PC-3 (cell line): ENCODE results near the gene FFAR1. TPM values are rescaled to one million over a fixed set of nuclear protein-coding genes. Genes with fewer than 3 reads are reported as not detected.

Source experiments
- ATAC-seq: fragments of 200-7000 bp; cut with Tn5 transposase; 2 replicates; pipeline ENCODE4 v1.9.1; 2020; ENCODE audit warnings: mild to moderate bottlenecking, moderate library complexity
- BruUV-seq: library from RNA; stranded (reverse); fragments of 400-500 nt; replicated peaks from 2 replicates; lab custom pipeline; 2021; lab: Mats Ljungman, UMichigan
- CTCF ChIA-PET: fragments of 300-600 bp; sonication (Branson Sonifier 250); formaldehyde crosslinking; loops from one replicate; lab custom pipeline; 2022; ENCODE audit warnings: antibody characterized with exemption; lab: Charles Lee
- POLR2A ChIA-PET: fragments of 300-600 bp; sonication (Branson Sonifier 250); formaldehyde crosslinking; loops from one replicate; lab custom pipeline; 2022; ENCODE audit warnings: antibody characterized with exemption; ENCODE audit not compliant: unreplicated experiment; lab: Charles Lee
- DNase-seq: peaks from one replicate; pipeline ENCODE4 v3.0.0-alpha.2; 2015
- H2AFZ ChIP-seq: fragments of 300-600 bp; sonication (generic); 2 replicates; pipeline ENCODE4 v1.6.0; 2016; ENCODE audit warnings: antibody characterized with exemption, low read length
- H3F3A ChIP-seq: fragments of 300-600 bp; sonication (generic); one replicate; pipeline ENCODE4 v1.6.0; 2017; ENCODE audit warnings: antibody characterized with exemption, low read length, control low read depth, mild to moderate bottlenecking; ENCODE audit not compliant: unreplicated experiment
- H3K27ac ChIP-seq: fragments of 300-600 bp; sonication (generic); 2 replicates; pipeline ENCODE4 v1.5.1; 2016; ENCODE audit warnings: mild to moderate bottlenecking, low read length
- H3K27me3 ChIP-seq: fragments of 300-600 bp; sonication (generic); 2 replicates; pipeline ENCODE4 v1.6.1; 2016; ENCODE audit warnings: low read length, mixed read lengths
- H3K36me3 ChIP-seq: fragments of 300-600 bp; sonication (generic); 2 replicates; pipeline ENCODE4 v1.6.1; 2016; ENCODE audit warnings: low read depth, mixed run types, low read length, mixed read lengths
- H3K4me1 ChIP-seq: fragments of 300-600 bp; sonication (generic); 2 replicates; pipeline ENCODE4 v1.5.1; 2016; ENCODE audit warnings: low read length; ENCODE audit not compliant: insufficient read depth
- H3K4me2 ChIP-seq: fragments of 300-600 bp; sonication (generic); 2 replicates; pipeline ENCODE4 v1.6.0; 2016; ENCODE audit warnings: low read length
- H3K4me3 ChIP-seq: fragments of 300-600 bp; sonication (generic); 2 replicates; pipeline ENCODE4 v1.5.1; 2016; ENCODE audit warnings: mild to moderate bottlenecking, low read length, mixed read lengths
- H3K79me2 ChIP-seq: fragments of 300-600 bp; sonication (generic); 2 replicates; pipeline ENCODE4 v1.6.1; 2017; ENCODE audit warnings: low read length, mixed read lengths
- H3K9ac ChIP-seq: fragments of 300-600 bp; sonication (generic); 2 replicates; pipeline ENCODE4 v1.6.0; 2016; ENCODE audit warnings: mild to moderate bottlenecking, low read length
- H3K9me2 ChIP-seq: fragments of 300-600 bp; sonication (generic); replicated peaks from 2 replicates; pipeline ENCODE4 v1.6.1; 2016; ENCODE audit warnings: mixed run types, low read length, mixed read lengths
- H3K9me3 ChIP-seq: fragments of 300-600 bp; sonication (generic); 2 replicates; pipeline ENCODE4 v1.6.1; 2016; ENCODE audit warnings: low read length, mixed read lengths
- H4K20me1 ChIP-seq: fragments of 300-600 bp; sonication (generic); 2 replicates; pipeline ENCODE4 v1.6.1; 2016; ENCODE audit warnings: low read length, mixed read lengths
- CTCF ChIP-seq: fragments of 300-600 bp; sonication (generic); conservative IDR thresholded peaks from 2 replicates; pipeline ENCODE4 v1.5.1; 2017; ENCODE audit warnings: antibody characterized with exemption, low read depth, mild to moderate bottlenecking, low read length
- EZH2 ChIP-seq: fragments of 300-600 bp; sonication (generic); IDR thresholded peaks from one replicate; pipeline ENCODE4 v1.6.1; 2017; ENCODE audit warnings: antibody characterized with exemption, mild to moderate bottlenecking, low read length; ENCODE audit not compliant: unreplicated experiment
- EZH2phosphoT487 ChIP-seq: fragments of 300-600 bp; sonication (generic); IDR thresholded peaks from 2 replicates; pipeline ENCODE4 v1.6.1; 2018; ENCODE audit warnings: mild to moderate bottlenecking, antibody characterized with exemption, low read length, borderline replicate concordance
- intact Hi-C: fragments of 100-400 bp; cut with micrococcal nuclease; formaldehyde crosslinking; loops from 2 replicates; pipeline ENCODE4 v1.9.0; 2023
- total RNA-seq: library from RNA; depleted of rRNA; stranded (reverse); fragments of >200 nt; gene quantifications from 2 replicates; pipeline ENCODE4 v1.2.3, GENCODE V29; 2014

The FFAR1 gene
- total RNA-seq, 1 experiment from 2014 or later: not detected

GRCh38 chr19:35352448-35353304 lies 5.0 kb downstream of the FFAR1 start:
- no TSS peak for BruUV-seq
- no peaks in the 10 kb centered on the region for H3K79me2 ChIP-seq
- intact Hi-C loops: no loop called here
- no peak overlapping the region for H3K27ac ChIP-seq
- no peaks in the 10 kb centered on the region for H3K9me3 ChIP-seq
- ChIA-PET POLR2A (no interaction called here), CTCF (interaction anchor here (1.0 to 1.7 kb wide), 3 partner anchors 116 to 142 kb away, joined by 3 to 5 read pairs (median 5); no protein-coding TSS in a partner anchor)
- DNase-seq (peak; percentile 63), ATAC-seq (peak; percentile 64)
- H3F3A ChIP-seq: no peaks in the 10 kb centered on the region
- peaks cover 11% of the 10 kb centered on the region for H3K27me3 ChIP-seq
- no peak overlapping the region for H2AFZ ChIP-seq
- no peak overlapping the region for H3K9ac ChIP-seq
- no peaks in the 10 kb centered on the region for H3K4me1 ChIP-seq
- peak; percentile 75 for TF ChIP-seq CTCF
- no peak for TF ChIP-seq EZH2
- no peaks in the 10 kb centered on the region for H3K9me2 ChIP-seq
- no peaks in the 10 kb centered on the region; the same call in 1 of the 2 replicates for H3K36me3 ChIP-seq
- no peaks in the 10 kb centered on the region for H4K20me1 ChIP-seq
- no peak overlapping the region for H3K4me3 ChIP-seq
- H3K4me2 ChIP-seq: no peak overlapping the region

DNA sequence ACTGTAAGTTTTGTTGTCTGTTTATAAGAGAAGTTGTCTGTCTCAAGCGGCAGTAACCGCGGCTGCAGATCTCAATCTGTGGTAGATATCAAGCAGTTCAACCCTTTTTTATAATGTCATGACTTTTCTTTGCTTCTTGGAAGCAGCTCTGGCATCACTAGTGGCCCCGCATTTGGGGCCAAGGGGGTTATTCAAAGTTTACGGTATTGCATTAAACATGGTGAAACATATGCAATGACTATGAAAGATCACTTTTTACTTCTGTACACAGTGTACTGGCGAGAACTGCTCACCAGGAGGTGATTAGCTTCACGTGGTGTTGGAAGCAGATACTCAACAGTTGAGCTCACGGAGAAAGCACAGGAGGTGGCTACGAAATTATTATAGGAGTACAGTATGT lies 5.9 kb downstream of the FFAR1 start:
- Histone ChIP-seq H4K20me1 (no peaks in the 10 kb centered on the region), H3K27me3 (peaks cover 10% of the 10 kb centered on the region; the same call in 1 of the 2 replicates), H3K9me2 (no peaks in the 10 kb centered on the region), H3K9ac (no peak overlapping the region), H2AFZ (no peak overlapping the region), H3K79me2 (no peaks in the 10 kb centered on the region), H3K4me3 (no peak overlapping the region), H3K4me1 (no peaks in the 10 kb centered on the region), H3K27ac (no peak overlapping the region), H3K4me2 (no peak overlapping the region), H3K36me3 (no peaks in the 10 kb centered on the region; the same call in 1 of the 2 replicates), H3K9me3 (no peaks in the 10 kb centered on the region), H3F3A (no peaks in the 10 kb centered on the region)
- CTCF ChIA-PET: interaction anchor here (1.0 to 1.7 kb wide), 3 partner anchors 115 to 141 kb away, joined by 3 to 5 read pairs (median 5); no protein-coding TSS in a partner anchor
- POLR2A ChIA-PET: no interaction called here
- ATAC-seq: no peak; the same call in 1 of the 2 replicates
- BruUV-seq: no TSS peak
- TF ChIP-seq EZH2: no peak
- no peak for TF ChIP-seq CTCF
- TF ChIP-seq EZH2phosphoT487: no peak
- intact Hi-C loops: no loop called here
- no peak for DNase-seq

DNA sequence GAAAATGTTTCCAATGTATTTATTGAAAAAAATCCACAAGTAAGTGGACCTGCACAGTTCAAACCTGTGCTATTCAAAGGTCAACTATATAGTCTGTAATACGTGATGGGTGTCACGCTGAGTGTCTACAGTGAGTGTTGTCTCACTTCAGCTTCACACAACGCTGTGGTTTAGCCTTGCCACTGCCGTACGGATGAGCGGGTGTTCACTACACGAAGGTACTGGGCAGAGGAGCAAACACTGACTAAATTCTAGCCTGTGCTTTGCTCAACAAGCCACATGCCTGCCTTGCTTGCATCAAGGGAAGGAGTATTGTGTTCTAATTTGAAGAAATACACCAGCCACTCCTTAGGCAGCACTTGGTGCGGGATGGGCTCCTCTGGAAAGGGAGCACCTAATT lies 7.2 kb downstream of the FFAR1 start:
- Histone ChIP-seq H2AFZ (no peak overlapping the region), H3K27ac (no peak overlapping the region), H4K20me1 (no peaks in the 10 kb centered on the region), H3K4me1 (no peaks in the 10 kb centered on the region), H3F3A (no peaks in the 10 kb centered on the region), H3K4me2 (no peak overlapping the region), H3K79me2 (no peaks in the 10 kb centered on the region), H3K9ac (no peak overlapping the region), H3K27me3 (peaks cover 10% of the 10 kb centered on the region; the same call in 1 of the 2 replicates), H3K9me3 (no peaks in the 10 kb centered on the region), H3K36me3 (no peaks in the 10 kb centered on the region; the same call in 1 of the 2 replicates), H3K9me2 (no peaks in the 10 kb centered on the region), H3K4me3 (no peak overlapping the region)
- intact Hi-C loops: no loop called here
- DNase-seq (no peak), ATAC-seq (no peak)
- no peak for TF ChIP-seq CTCF
- no peak for TF ChIP-seq EZH2
- ChIA-PET CTCF (no interaction called here), POLR2A (no interaction called here)
- BruUV-seq: no TSS peak
